Astrocyte (in vitro differentiated cells and primary cell): ENCODE data around the gene LMCD1.

Experiments
- EZH2 ChIP-seq: IDR thresholded peaks from 2 replicates; pipeline ENCODE4 v1.6.1; 2012; ENCODE audit warnings: mild to moderate bottlenecking, low read length, inconsistent platforms; ENCODE audit not compliant: insufficient read depth
- TF ChIP-seq, protein P1 (sequence below): IDR thresholded peaks from 2 replicates; pipeline ENCODE4 v1.5.1; 2011; ENCODE audit warnings: low read depth, mild to moderate bottlenecking, inconsistent platforms, low read length, moderate library complexity; ENCODE audit not compliant: insufficient read depth

DNA sequence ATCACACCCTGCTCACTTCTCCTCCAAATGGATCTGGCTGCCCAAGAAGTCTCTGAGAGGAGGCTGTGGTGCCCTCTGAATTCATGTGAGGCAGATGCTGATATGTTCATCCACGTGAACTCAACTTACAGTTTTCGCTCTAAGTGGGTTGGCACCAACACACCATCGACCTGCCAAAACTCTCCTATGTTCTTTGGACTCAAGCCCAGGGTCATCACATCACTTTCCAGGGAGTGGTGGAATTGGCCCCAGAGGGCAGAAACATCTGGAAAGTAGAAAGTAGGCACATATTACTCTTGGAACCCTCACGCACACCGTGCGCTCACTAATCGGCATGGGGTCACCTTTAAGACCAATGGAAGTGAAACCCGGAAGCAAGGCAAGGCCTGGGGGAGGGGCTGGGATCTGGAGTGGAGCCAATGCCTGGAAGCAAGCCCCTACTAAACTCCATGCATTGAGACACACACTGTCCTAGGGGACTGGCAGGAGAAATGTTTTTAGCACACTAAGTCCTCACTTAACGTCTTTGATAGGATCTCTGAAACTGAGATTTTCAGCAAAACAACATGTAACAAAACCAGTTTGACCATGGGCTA lies 101.6 kb downstream of the LMCD1 start:
- TF ChIP-seq, protein P1, sequence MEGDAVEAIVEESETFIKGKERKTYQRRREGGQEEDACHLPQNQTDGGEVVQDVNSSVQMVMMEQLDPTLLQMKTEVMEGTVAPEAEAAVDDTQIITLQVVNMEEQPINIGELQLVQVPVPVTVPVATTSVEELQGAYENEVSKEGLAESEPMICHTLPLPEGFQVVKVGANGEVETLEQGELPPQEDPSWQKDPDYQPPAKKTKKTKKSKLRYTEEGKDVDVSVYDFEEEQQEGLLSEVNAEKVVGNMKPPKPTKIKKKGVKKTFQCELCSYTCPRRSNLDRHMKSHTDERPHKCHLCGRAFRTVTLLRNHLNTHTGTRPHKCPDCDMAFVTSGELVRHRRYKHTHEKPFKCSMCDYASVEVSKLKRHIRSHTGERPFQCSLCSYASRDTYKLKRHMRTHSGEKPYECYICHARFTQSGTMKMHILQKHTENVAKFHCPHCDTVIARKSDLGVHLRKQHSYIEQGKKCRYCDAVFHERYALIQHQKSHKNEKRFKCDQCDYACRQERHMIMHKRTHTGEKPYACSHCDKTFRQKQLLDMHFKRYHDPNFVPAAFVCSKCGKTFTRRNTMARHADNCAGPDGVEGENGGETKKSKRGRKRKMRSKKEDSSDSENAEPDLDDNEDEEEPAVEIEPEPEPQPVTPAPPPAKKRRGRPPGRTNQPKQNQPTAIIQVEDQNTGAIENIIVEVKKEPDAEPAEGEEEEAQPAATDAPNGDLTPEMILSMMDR = no peak
- TF ChIP-seq EZH2 = no peak
